Liver (tissue), 3 donors: Measurements from ENCODE around the gene CACYBP.

Experiments
- ATF3 ChIP-seq: IDR thresholded peaks from 2 replicates; pipeline ENCODE4 v1.6.1; 2016; ENCODE audit warnings: antibody characterized with exemption
- CTCF ChIP-seq: fragments of 150-350 bp; IDR thresholded peaks from 2 replicates; pipeline ENCODE4 v1.5.1; 2017; ENCODE audit warnings: improper control_type of control experiment, low read depth, low read length; ENCODE audit not compliant: missing input control
- EGR1 ChIP-seq, 2 donors: IDR thresholded peaks; 2 replicates each; pipeline ENCODE4 v1.6.1; 2016 to 2018; ENCODE audit warnings: antibody characterized with exemption in 2 of 2, low read depth in 2 of 2
- FOXA1 ChIP-seq: IDR thresholded peaks from 2 replicates; pipeline ENCODE4 v1.6.1; 2016; ENCODE audit warnings: antibody characterized with exemption
- MAX ChIP-seq: IDR thresholded peaks from 2 replicates; pipeline ENCODE4 v1.6.1; 2016; ENCODE audit warnings: antibody characterized with exemption
- NR2F2 ChIP-seq: IDR thresholded peaks from 2 replicates; pipeline ENCODE4 v1.6.1; 2016; ENCODE audit warnings: antibody characterized with exemption
- RAD21 ChIP-seq, 2 donors: IDR thresholded peaks; 2 replicates each; pipeline ENCODE4 v1.6.1; 2016; ENCODE audit warnings: antibody characterized with exemption in 2 of 2, mild to moderate bottlenecking in 2 of 2
- REST ChIP-seq: IDR thresholded peaks from 2 replicates; pipeline ENCODE4 v1.6.1; 2016; ENCODE audit warnings: antibody characterized with exemption, mild to moderate bottlenecking
- donor health status: healthy.
- donor health status: healthy.

- TF ChIP-seq CTCF (no peak), ATF3 (no peak), MAX (no peak), FOXA1 (no peak), EGR1 (IDR thresholded peaks at IDR 0.05; ENCODE audit: low read depth in 2 of 2) (no peak), REST (no peak), NR2F2 (no peak), RAD21 (IDR thresholded peaks at IDR 0.05) (no peak)
Observed at GRCh38 chr1:174971466-174971865, 28.3 kb upstream of the CACYBP start.
